Fibroblast of villous mesenchyme (primary cell): ENCODE data around the gene CAMK2A. TPM values are rescaled to one million over a fixed set of nuclear protein-coding genes. Genes with fewer than 3 reads are reported as not detected.

Experiments
- DNase-seq: peaks from one replicate; pipeline ENCODE4 v3.0.0-alpha.2; 2010; ENCODE audit warnings: low read depth
- H3K4me3 ChIP-seq: 2 replicates; pipeline ENCODE4 v1.5.1; 2011; ENCODE audit warnings: low read depth, mild to moderate bottlenecking, low read length
- CTCF ChIP-seq: IDR thresholded peaks from 2 replicates; pipeline ENCODE4 v1.5.1; 2012; ENCODE audit warnings: low read depth, mild to moderate bottlenecking, low read length; ENCODE audit not compliant: insufficient read depth
- total RNA-seq: library from RNA; depleted of rRNA; stranded (reverse); fragments of >200 nt; gene quantifications from 2 replicates; pipeline ENCODE4 v1.2.3, GENCODE V29; 2012

CAMK2A gene
- total RNA-seq, 1 donor, result 1.3 TPM

- TF ChIP-seq CTCF, result no peak
- H3K4me3 ChIP-seq, result no peak overlapping the region
- no peak for DNase-seq
Observed at GRCh38 chr5:150227036-150227435, 62.5 kb downstream of the CAMK2A start.

DNA sequence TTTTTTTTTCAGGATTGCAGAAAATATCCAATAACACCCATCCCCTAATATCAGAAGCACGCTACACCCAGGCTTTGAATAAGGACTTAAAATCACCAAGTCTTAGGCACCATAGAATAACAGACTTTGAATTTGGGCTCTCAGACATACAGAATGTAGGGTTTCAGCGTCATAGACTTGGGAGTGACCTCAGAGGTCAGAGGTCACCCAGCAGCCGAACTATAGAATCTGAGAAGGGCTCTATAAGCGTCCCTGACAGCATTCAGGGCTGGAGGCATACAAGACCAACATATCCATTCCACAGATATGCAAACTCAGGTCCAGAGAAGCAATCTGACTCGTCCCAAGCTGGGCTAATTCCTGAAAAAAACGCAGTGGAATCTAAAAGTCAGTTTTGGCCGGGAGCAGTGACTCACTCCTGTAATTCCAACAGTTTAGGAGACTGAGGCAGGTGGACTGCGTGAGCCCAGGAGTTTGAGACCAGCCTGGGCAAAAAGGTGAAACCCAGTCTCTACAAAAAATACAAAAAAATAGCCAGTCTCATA, 65.0 kb downstream of the CAMK2A start:
- no peak overlapping the region for H3K4me3 ChIP-seq
- DNase-seq, result no peak
- TF ChIP-seq CTCF, result no peak

GRCh38 chr5:150223474-150223873, 66.1 kb downstream of the CAMK2A start:
- TF ChIP-seq CTCF, result no peak
- no peak overlapping the region for H3K4me3 ChIP-seq
- DNase-seq, result no peak

GRCh38 chr5:150222906-150223305, 66.7 kb downstream of the CAMK2A start:
- TF ChIP-seq CTCF, result no peak
- no peak for DNase-seq
- no peak overlapping the region for H3K4me3 ChIP-seq

DNA sequence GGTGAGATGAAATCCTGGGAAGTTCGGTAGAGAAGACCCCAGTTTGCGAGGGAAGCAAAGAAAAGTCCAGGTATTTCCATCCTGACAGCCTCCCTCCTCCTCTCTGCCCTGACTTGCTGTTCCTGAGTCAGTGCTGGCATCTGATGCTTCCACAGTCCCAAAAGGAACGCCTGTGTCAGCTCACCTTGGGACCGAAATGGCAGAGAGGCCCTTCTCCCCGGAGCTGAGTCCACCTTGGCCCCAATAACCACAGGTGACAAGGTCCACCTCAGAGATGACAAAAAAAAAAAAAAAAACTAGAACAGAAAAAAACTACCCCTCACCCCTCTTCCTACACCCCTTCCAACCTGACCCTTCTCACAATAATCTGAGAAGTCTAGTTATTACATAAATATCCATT, 68.1 kb downstream of the CAMK2A start:
- H3K4me3 ChIP-seq, result no peak overlapping the region
- no peak for TF ChIP-seq CTCF
- DNase-seq, result no peak

- no peak overlapping the region for H3K4me3 ChIP-seq
- no peak for DNase-seq
- no peak for TF ChIP-seq CTCF
Observed at GRCh38 chr5:150219861-150220260, 69.7 kb downstream of the CAMK2A start.

DNA sequence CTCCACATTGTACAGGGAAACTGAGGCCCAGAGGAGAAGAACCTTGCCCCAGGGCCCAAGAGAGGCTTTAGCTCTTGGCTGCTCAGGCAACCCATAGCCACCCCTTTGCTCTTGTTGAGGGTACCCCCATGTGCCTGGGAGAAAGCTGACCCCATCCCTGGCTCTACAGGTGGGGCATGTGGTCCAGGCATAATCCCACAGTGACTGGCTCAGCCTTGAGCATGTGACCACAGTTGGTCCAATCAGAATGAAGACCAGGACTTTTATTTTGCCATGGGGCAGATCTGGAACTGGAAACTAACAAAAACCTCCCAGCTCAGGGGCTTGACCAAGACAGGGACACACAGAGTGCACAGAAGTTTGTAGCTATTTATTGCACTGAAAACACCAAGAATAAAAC, 70.4 kb downstream of the CAMK2A start:
- no peak for TF ChIP-seq CTCF
- no peak for DNase-seq
- no peak overlapping the region for H3K4me3 ChIP-seq
